Measurements from ENCODE around the gene ABCB4.

ABCB4 gene

DNA sequence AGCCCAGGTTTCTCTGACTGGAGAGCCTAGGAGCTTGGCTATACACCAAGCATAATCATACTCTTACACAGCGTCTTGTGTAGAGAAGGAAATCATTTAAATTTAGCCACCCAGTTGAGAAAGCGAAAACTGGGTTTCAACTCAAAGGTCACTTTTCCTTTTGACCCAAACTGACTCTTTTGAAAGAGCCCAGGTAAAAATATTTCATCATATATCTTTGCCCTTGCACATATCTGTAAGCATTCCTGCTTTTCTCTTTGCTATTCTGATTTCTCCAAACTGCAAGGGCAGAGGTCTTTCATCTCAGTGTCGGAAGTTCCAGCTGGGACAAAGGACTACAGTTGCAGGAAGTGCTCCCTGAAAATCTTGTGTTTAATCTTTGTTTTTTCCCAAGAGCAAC lies 22.0 kb upstream of the ABCB4 start:
- TF ChIP-seq TAF1 (IDR thresholded peaks at IDR 0.05; ENCODE audit: borderline replicate concordance, insufficient read depth, low read length): no peak

DNA sequence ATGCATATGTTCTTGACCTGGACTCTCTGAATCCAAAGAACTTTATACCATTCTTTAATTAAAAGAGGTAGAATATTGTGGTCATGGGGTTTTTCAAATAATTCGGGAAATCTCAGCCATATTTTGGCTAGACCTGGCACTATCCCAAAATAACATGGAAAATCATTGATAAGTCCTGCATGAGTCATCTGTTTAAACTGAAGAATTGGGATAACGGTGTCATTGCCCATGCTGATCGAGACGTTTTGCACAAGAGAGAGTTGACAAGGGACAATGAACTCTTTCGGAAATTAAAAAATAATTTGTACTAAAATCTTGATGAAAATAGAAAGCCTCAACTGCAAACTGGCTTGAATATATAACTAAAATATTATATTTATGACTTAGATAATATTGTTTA lies 19.9 kb upstream of the ABCB4 start:
- TF ChIP-seq SIN3A (IDR thresholded peaks at IDR 0.05; ENCODE audit: borderline replicate concordance, insufficient read depth, low read length) (no peak), FOXP2 (optimal IDR thresholded peaks at IDR 0.05; ENCODE audit: borderline replicate concordance, extremely low read depth, extremely low read length, insufficient read depth) (no peak), POLR2AphosphoS5 (IDR thresholded peaks at IDR 0.05; ENCODE audit: low read depth, low read length) (no peak), TAF1 (IDR thresholded peaks at IDR 0.05; ENCODE audit: borderline replicate concordance, insufficient read depth, low read length) (no peak)
- TF ChIP-seq, protein P1, sequence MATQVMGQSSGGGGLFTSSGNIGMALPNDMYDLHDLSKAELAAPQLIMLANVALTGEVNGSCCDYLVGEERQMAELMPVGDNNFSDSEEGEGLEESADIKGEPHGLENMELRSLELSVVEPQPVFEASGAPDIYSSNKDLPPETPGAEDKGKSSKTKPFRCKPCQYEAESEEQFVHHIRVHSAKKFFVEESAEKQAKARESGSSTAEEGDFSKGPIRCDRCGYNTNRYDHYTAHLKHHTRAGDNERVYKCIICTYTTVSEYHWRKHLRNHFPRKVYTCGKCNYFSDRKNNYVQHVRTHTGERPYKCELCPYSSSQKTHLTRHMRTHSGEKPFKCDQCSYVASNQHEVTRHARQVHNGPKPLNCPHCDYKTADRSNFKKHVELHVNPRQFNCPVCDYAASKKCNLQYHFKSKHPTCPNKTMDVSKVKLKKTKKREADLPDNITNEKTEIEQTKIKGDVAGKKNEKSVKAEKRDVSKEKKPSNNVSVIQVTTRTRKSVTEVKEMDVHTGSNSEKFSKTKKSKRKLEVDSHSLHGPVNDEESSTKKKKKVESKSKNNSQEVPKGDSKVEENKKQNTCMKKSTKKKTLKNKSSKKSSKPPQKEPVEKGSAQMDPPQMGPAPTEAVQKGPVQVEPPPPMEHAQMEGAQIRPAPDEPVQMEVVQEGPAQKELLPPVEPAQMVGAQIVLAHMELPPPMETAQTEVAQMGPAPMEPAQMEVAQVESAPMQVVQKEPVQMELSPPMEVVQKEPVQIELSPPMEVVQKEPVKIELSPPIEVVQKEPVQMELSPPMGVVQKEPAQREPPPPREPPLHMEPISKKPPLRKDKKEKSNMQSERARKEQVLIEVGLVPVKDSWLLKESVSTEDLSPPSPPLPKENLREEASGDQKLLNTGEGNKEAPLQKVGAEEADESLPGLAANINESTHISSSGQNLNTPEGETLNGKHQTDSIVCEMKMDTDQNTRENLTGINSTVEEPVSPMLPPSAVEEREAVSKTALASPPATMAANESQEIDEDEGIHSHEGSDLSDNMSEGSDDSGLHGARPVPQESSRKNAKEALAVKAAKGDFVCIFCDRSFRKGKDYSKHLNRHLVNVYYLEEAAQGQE (IDR thresholded peaks at IDR 0.05; ENCODE audit: insufficient read depth in 1 of 2, low read depth in 2 of 2, low read length in 2 of 2): no peak

DNA sequence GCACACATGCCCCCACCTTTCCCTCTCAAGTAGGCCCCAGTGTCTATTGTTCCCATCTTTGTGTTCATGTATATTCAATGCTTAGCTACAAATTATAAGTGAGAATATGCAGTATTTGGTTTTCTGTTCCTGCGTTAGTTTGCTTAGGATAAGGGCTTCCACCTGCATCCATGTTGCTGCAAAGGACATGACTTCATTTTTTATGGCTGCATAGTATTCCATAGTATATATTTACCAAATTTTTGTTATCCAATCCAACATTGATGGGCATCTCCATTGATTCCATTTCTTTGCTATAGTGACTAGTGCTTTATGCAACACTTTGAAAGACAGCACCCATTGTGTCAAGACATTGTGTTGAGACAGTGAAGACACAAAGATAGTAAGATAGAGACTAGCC lies 19.0 kb upstream of the ABCB4 start:
- TF ChIP-seq TAF1 (IDR thresholded peaks at IDR 0.05; ENCODE audit: borderline replicate concordance, insufficient read depth, low read length) (no peak), FOXP2 (optimal IDR thresholded peaks at IDR 0.05; ENCODE audit: borderline replicate concordance, extremely low read depth, extremely low read length, insufficient read depth) (no peak), SIN3A (IDR thresholded peaks at IDR 0.05; ENCODE audit: borderline replicate concordance, insufficient read depth, low read length) (no peak), POLR2AphosphoS5 (IDR thresholded peaks at IDR 0.05; ENCODE audit: low read depth, low read length) (no peak)
- TF ChIP-seq, protein P1 (IDR thresholded peaks at IDR 0.05; ENCODE audit: insufficient read depth in 1 of 2, low read depth in 2 of 2, low read length in 2 of 2): no peak

DNA sequence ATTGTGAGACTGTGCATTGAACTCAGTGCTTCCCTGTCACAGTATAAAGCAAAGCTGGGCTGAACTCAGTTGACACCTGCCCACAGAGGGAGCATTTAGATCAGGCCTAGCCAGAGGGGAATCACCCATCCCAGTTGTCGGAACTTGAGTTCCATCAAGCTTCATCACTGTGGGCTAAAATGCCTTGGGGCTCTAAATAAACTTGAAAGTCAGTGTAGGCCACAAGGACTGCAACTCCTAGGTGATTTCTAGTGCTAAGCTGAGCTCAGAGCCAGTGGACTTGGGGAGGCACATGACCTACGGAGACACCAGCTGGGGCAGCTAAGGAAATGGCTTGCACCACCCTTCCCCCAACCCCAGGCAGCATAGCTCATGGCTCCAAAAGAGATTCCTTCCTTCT lies 7.7 kb upstream of the ABCB4 start:
- TF ChIP-seq, protein P1 (IDR thresholded peaks at IDR 0.05; ENCODE audit: insufficient read depth in 1 of 2, low read depth in 2 of 2, low read length in 2 of 2): no peak
- TF ChIP-seq SIN3A (IDR thresholded peaks at IDR 0.05; ENCODE audit: borderline replicate concordance, insufficient read depth, low read length): no peak
- no peak for TF ChIP-seq TAF1 (IDR thresholded peaks at IDR 0.05; ENCODE audit: borderline replicate concordance, insufficient read depth, low read length)
- TF ChIP-seq POLR2AphosphoS5 (IDR thresholded peaks at IDR 0.05; ENCODE audit: low read depth, low read length): no peak
- TF ChIP-seq FOXP2 (optimal IDR thresholded peaks at IDR 0.05; ENCODE audit: borderline replicate concordance, extremely low read depth, extremely low read length, insufficient read depth): no peak

DNA sequence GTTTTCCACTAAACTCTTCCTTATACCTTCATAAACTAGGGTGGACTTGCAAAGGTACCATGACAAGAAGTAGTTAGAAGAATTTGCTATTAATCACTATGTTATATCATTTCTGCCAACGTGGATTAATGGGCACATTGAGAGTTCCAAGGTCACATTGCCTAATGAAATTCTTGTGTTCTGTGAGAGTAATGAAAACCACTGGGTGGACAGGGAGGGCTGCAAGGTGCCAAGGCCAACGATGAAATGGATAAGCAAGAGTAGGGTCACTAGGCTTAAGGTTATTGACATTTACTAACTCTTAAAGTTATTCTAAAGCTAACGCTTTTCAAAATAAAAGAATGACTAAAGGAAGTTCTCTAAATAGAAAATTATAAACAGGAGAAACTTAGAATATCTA lies 6.6 kb upstream of the ABCB4 start:
- TF ChIP-seq FOXP2 (optimal IDR thresholded peaks at IDR 0.05; ENCODE audit: borderline replicate concordance, extremely low read depth, extremely low read length, insufficient read depth) (no peak), POLR2AphosphoS5 (IDR thresholded peaks at IDR 0.05; ENCODE audit: low read depth, low read length) (no peak)
- TF ChIP-seq, protein P1 (IDR thresholded peaks at IDR 0.05; ENCODE audit: insufficient read depth in 1 of 2, low read depth in 2 of 2, low read length in 2 of 2): no peak

All from PFSK-1 (cell line).